ENCODE measurements around the gene EMC8.

EMC8 gene

GRCh38 chr16:85799497-85800320 is at the start of gene EMC8, which contains the start of gene COX4I1:
Gene EMC8 (minus strand): TSS chr16:85799544. CDS start chr16:85799295, 249 bp downstream.
Gene COX4I1 (plus strand): TSS chr16:85799695. CDS start chr16:85801206, 1,511 bp downstream.
- TF ChIP-seq CTCF (IDR thresholded peaks at IDR 0.05) = no peak
- peak; percentile 95 for DNase-seq (ENCODE audit: low spot score)
- Histone ChIP-seq H3K4me3 (peak within 1 kb of the TSS; percentile 91), H3K27ac (peak within 1 kb of the TSS; percentile 83 to 88)

GRCh38 chr16:85848986-85849385 is 49.6 kb upstream of the EMC8 start:
- DNase-seq (ENCODE audit: low spot score) = no peak
- no peak for TF ChIP-seq CTCF (IDR thresholded peaks at IDR 0.05)
- Histone ChIP-seq H3K4me3 (no peak overlapping the region), H3K27ac (no peak overlapping the region)

- H3K4me3 ChIP-seq = no peak overlapping the region
- H3K27ac ChIP-seq = no peak overlapping the region
- TF ChIP-seq CTCF (IDR thresholded peaks at IDR 0.05) = no peak
- DNase-seq (ENCODE audit: low spot score) = no peak
These were observed 48.6 kb upstream of the EMC8 start for GRCh38 chr16:85847681-85848601.

GRCh38 chr16:85847036-85847435 is 47.7 kb upstream of the EMC8 start:
- H3K27ac ChIP-seq = no peak overlapping the region
- no peak overlapping the region for H3K4me3 ChIP-seq
- TF ChIP-seq CTCF (IDR thresholded peaks at IDR 0.05) = no peak
- no peak for DNase-seq (ENCODE audit: low spot score)

- no peak for DNase-seq (ENCODE audit: low spot score)
- Histone ChIP-seq H3K4me3 (no peak overlapping the region), H3K27ac (no peak overlapping the region)
- TF ChIP-seq CTCF (IDR thresholded peaks at IDR 0.05) = no peak
These were observed 47.1 kb upstream of the EMC8 start for GRCh38 chr16:85846461-85846860.

GRCh38 chr16:85845266-85845665 is 45.9 kb upstream of the EMC8 start:
- TF ChIP-seq CTCF (IDR thresholded peaks at IDR 0.05) = no peak
- no peak for DNase-seq (ENCODE audit: low spot score)
- Histone ChIP-seq H3K27ac (no peak overlapping the region), H3K4me3 (peak overlapping the region; percentile 17)

Measured in coronary artery (tissue), 2 donors.